Spinal cord (tissue), 10 donors: ENCODE results near the gene CTDSP2. TPM values are rescaled to one million over a fixed set of nuclear protein-coding genes. Genes with fewer than 3 reads are reported as not detected.
A peak's percentile ranks its signal among the peaks of the same experiment; 100 is the strongest.
"Not testable (repeated sequence)": the region's sequence is repeated elsewhere in the genome, so short reads cannot be mapped to it uniquely, and the experiment has no call there.

Experiments used
- DNase-seq, 6 donors: peaks; one replicate each; pipeline versions ENCODE4 v3.0.0 to v3.0.0-alpha.2; 2013 to 2015; ENCODE audit warnings: low spot score in 6 of 6, low read depth in 4 of 6
- H3K27ac ChIP-seq: one replicate; pipeline ENCODE4 v1.5.1; 2013; ENCODE audit warnings: low read depth, low read length, control low read depth
- H3K27me3 ChIP-seq: one replicate; pipeline ENCODE4 v1.6.1; 2013; ENCODE audit warnings: low read length; ENCODE audit not compliant: control insufficient read depth, insufficient read depth
- H3K36me3 ChIP-seq: one replicate; pipeline ENCODE4 v1.6.1; 2013; ENCODE audit warnings: low read length; ENCODE audit not compliant: control insufficient read depth, insufficient read depth
- H3K4me1 ChIP-seq: one replicate; pipeline ENCODE4 v1.6.1; 2013; ENCODE audit warnings: low read length; ENCODE audit not compliant: control insufficient read depth, insufficient read depth
- H3K4me3 ChIP-seq: one replicate; pipeline ENCODE4 v1.5.1; 2013; ENCODE audit warnings: low read depth, low read length, control low read depth
- H3K9me3 ChIP-seq: one replicate; pipeline ENCODE4 v1.6.1; 2013; ENCODE audit warnings: low read length; ENCODE audit not compliant: control insufficient read depth, insufficient read depth
- WGBS: methylation state at CpG from one replicate; pipeline ENCODE4 v1.1.5; 2013; ENCODE audit warnings: missing lambda C conversion rate; ENCODE audit not compliant: insufficient coverage; 5-methylcytosine and 5-hydroxymethylcytosine counted together
- polyA plus RNA-seq, 2 donors: library from polyadenylated mRNA; unstranded; fragments of 120-200 nt; gene quantifications; one replicate each; pipeline ENCODE4 v1.2.1, GENCODE V29; 2013; ENCODE audit not compliant: insufficient read length in 2 of 2
- total RNA-seq, 2 donors: library from RNA; depleted of rRNA in 1 of 2; stranded (reverse); fragments of 120-200 nt in 1 of 2; fragments of >200 nt in 1 of 2; gene quantifications; one replicate each; pipeline versions ENCODE4 v1.2.3 to v1.2.4, GENCODE V29; 2013 to 2014
- donor health status: healthy.

The CTDSP2 gene
- total and polyA plus RNA-seq, 4 donors, result 42.6 to 111 (median 102) TPM

GRCh38 chr12:57817990-57818331 is 28.6 kb downstream of the CTDSP2 start:
- not testable (repeated sequence) for H3K27me3 ChIP-seq, H3K9me3 ChIP-seq, DNase-seq, H3K4me3 ChIP-seq
- peaks cover 45% of the 10 kb centered on the region for H3K36me3 ChIP-seq
- peaks cover 17% of the 10 kb centered on the region for H3K4me1 ChIP-seq
- 88% methylated on average over 3 of the region's 3 CpGs for WGBS
- H3K27ac ChIP-seq, result peak overlapping the region; percentile 26

DNA sequence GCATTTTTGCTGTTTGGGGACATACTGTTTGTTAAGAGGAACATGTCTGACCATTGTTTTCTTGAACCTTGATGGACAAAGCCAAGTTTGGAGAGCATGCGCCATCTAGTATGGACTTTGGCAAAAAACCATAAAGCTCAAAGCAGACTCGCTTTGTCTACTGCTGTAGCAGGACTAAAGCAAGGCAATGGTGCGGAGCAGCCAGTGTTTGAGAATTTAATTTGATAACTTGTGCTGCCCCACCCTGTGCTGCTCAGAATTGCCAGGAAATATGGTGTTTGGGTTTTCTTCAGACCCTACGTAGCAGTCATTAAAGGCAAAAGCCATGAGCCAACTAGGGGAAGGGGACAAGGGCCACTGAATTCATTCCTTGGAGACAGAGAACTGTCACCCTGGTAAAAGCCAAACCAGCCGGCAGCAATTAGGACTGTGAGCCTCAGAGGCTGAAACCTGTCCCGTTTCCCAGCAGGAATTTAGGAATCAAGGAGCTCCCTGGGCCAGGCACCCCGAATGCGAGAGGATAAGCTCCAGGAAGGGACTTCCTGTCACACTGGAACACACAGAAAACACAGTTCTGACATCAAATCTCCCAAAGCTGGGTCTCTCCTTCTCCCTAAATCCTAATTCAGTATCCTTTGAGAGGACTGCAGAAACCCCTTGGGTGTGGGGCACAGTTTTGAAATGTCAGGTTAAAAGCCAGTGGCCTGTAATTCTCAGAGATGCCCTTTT is 29.1 kb downstream of the CTDSP2 start:
- no peak for DNase-seq
- Histone ChIP-seq H3K4me3 (no peak overlapping the region), H3K27me3 (no peaks in the 10 kb centered on the region), H3K4me1 (peaks cover 17% of the 10 kb centered on the region), H3K9me3 (no peaks in the 10 kb centered on the region), H3K36me3 (peaks cover 44% of the 10 kb centered on the region), H3K27ac (peak overlapping the region; percentile 26)
- WGBS, result 72% methylated on average over 8 of the region's 8 CpGs

DNA sequence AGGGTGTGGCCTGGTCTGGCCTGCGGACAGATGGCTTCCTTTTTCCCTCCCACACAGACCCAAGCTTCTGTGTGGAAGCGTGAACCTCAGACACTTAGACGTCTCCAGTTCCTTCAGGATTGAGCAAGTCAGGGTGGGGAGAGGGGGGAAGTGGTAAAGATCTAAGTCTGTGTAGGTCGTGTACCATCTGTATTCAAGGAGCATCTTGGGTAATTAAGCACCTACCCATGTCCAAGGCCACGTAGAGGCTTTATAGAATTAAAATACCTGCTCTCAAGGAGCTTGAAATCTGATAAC is 29.7 kb downstream of the CTDSP2 start:
- Histone ChIP-seq H3K27ac (no peak overlapping the region), H3K4me3 (no peak overlapping the region), H3K9me3 (no peaks in the 10 kb centered on the region), H3K4me1 (peaks cover 17% of the 10 kb centered on the region), H3K36me3 (peaks cover 42% of the 10 kb centered on the region), H3K27me3 (no peaks in the 10 kb centered on the region)
- no CpG with 5 or more reads among the region's 5 CpGs for WGBS
- no peak for DNase-seq

- H3K4me3 ChIP-seq, result no peak overlapping the region
- H3K27me3 ChIP-seq, result no peaks in the 10 kb centered on the region
- H3K27ac ChIP-seq, result no peak overlapping the region
- peaks cover 17% of the 10 kb centered on the region for H3K4me1 ChIP-seq
- 58% methylated on average over 2 of the region's 3 CpGs for WGBS
- no peaks in the 10 kb centered on the region for H3K9me3 ChIP-seq
- H3K36me3 ChIP-seq, result peaks cover 40% of the 10 kb centered on the region
- no peak for DNase-seq
These were observed 30.3 kb downstream of the CTDSP2 start for GRCh38 chr12:57816001-57816854.

DNA sequence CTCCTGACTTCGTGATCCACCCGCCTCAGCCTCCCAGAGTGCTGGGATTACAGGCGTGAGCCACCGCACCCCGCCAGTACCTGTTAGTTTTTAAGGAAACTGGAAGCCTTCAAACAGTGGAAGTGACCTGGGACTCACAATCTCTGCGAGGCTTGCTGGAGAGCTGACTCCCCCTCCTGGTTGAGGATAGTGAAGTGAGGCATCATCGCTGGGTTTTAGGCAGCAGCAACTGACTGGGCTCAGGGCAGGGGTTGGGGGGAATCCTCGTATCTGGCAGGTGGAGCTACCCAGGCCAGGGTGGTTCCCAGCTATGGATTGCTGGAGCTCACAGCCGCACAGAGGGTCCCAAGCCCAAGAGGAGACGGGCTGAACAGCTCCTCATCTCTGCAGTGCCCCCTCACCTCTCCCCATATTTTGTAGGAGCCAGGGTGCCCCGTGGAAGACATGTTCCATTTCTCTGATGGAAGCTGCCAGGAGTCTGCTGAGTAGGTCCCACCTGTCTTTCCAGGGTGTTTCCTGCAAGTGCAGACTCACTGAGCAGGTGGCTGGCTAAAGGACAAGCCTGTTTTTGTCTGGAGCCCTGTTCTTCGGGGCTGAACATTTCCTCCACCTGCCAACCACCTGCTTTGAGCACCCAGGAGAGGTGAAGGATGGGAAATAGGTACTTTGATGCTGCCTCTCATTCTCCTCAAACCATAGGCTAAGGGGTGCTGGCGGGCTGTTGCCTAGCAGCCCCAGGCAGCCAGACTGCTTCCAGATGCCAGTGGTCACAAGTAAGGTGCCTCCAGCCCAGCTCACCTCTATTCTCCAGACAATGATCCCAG is 31.1 kb downstream of the CTDSP2 start:
- Histone ChIP-seq H3K4me3 (no peak overlapping the region), H3K27me3 (no peaks in the 10 kb centered on the region), H3K9me3 (no peaks in the 10 kb centered on the region), H3K4me1 (peaks cover 17% of the 10 kb centered on the region), H3K27ac (no peak overlapping the region), H3K36me3 (peaks cover 41% of the 10 kb centered on the region)
- no peak for DNase-seq
- 74% methylated on average over 12 of the region's 13 CpGs for WGBS

GRCh38 chr12:57813971-57814772 is 32.4 kb downstream of the CTDSP2 start:
- DNase-seq, result no peak
- Histone ChIP-seq H3K27ac (no peak overlapping the region), H3K9me3 (no peaks in the 10 kb centered on the region), H3K27me3 (no peaks in the 10 kb centered on the region), H3K4me1 (peaks cover 17% of the 10 kb centered on the region), H3K4me3 (no peak overlapping the region), H3K36me3 (peaks cover 38% of the 10 kb centered on the region)
- 74% methylated on average over 10 of the region's 17 CpGs for WGBS

- Histone ChIP-seq H3K9me3 (no peaks in the 10 kb centered on the region), H3K27me3 (no peaks in the 10 kb centered on the region), H3K27ac (no peak overlapping the region), H3K4me1 (peaks cover 17% of the 10 kb centered on the region), H3K36me3 (peaks cover 40% of the 10 kb centered on the region), H3K4me3 (no peak overlapping the region)
- 95% methylated on average over 14 of the region's 14 CpGs for WGBS
- no peak for DNase-seq
These were observed 33.2 kb downstream of the CTDSP2 start for GRCh38 chr12:57813111-57813970.

DNA sequence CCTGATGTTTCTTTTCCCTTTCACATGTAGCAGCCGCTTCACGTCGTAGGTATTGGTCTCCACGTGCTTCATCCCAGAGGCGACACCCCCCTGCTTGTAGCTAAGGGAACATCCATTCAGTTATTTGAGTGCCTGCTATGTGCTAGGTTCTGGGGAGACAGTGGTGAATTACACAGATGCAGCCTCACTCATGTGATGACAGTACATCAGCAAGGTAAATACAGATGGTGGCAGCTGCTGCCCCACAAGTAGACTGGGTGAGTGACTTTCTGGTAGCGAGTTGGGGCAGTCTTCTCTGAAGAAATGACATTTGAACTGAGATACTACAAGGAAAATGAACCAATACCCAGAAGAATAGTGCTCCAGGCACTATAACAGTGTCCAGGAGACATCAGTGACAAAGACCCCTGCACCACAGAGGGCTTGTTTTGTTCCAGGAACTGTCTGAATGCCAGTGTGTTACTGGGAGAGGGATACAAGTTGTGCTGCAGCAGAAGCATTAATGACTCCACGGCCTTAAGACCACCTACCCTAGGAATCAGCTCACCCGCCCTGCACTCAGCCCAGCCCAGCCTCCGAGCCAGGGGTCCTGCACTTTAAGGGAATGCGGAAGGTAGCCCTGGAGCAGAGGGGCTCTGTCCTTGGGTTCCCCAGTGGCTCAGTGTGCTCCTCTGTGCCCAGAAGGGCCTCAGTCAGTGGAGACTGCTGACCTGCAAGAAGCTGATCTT is 35.3 kb downstream of the CTDSP2 start:
- no peaks in the 10 kb centered on the region for H3K9me3 ChIP-seq
- DNase-seq, result no peak
- H3K36me3 ChIP-seq, result peaks cover 53% of the 10 kb centered on the region
- no peak overlapping the region for H3K4me3 ChIP-seq
- peaks cover 9% of the 10 kb centered on the region for H3K4me1 ChIP-seq
- 98% methylated on average over 5 of the region's 10 CpGs for WGBS
- no peak overlapping the region for H3K27ac ChIP-seq
- no peaks in the 10 kb centered on the region for H3K27me3 ChIP-seq
